SH-SY5Y (cell line): ENCODE results near the gene KRT6B.

Experiments
- GATA2 ChIP-seq: IDR thresholded peaks from 2 replicates; pipeline ENCODE4 v1.6.1; 2011; ENCODE audit warnings: mild to moderate bottlenecking, low read depth, low read length
- GATA3 ChIP-seq: IDR thresholded peaks from 2 replicates; pipeline ENCODE4 v1.6.1; 2011; ENCODE audit warnings: low read depth, mild to moderate bottlenecking, low read length, moderate library complexity

GRCh38 chr12:52494518-52494917 lies 42.6 kb upstream of the KRT6B start:
- TF ChIP-seq GATA2 (no peak), GATA3 (no peak)
